GM12875 (cell line): ENCODE data around the gene ASAP3.

Source experiments
- H3K4me3 ChIP-seq: one replicate; pipeline ENCODE4 v1.5.1; 2011; ENCODE audit warnings: low read depth, low read length, control low read depth
- TF ChIP-seq, protein P1 (sequence below): IDR thresholded peaks from 2 replicates; pipeline ENCODE4 v1.5.1; 2011; ENCODE audit warnings: low read depth, mild to moderate bottlenecking, control low read depth, inconsistent platforms, low read length, moderate library complexity, borderline replicate concordance; ENCODE audit not compliant: insufficient read depth

Gene ASAP3

DNA sequence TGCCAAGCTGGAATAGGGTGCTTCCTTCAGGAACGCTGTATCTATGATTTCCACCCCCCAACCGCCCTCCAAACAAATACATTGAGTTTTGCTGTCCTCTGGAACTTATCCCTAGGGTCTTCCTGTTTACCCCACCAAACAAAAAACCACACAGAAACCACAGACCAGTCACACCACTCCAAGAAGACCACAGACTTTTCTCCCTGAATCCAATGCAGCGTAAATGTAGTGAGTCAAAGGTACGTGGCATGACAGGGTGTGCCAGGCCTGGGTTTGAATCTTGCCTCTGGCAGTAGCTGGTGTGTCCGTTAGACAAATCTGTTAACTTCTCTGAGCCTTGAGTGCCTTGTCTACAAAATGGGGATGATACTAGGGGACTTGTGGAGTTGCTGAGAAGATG is 27.8 kb downstream of the ASAP3 start:
- no peak overlapping the region for H3K4me3 ChIP-seq
- TF ChIP-seq, protein P1, sequence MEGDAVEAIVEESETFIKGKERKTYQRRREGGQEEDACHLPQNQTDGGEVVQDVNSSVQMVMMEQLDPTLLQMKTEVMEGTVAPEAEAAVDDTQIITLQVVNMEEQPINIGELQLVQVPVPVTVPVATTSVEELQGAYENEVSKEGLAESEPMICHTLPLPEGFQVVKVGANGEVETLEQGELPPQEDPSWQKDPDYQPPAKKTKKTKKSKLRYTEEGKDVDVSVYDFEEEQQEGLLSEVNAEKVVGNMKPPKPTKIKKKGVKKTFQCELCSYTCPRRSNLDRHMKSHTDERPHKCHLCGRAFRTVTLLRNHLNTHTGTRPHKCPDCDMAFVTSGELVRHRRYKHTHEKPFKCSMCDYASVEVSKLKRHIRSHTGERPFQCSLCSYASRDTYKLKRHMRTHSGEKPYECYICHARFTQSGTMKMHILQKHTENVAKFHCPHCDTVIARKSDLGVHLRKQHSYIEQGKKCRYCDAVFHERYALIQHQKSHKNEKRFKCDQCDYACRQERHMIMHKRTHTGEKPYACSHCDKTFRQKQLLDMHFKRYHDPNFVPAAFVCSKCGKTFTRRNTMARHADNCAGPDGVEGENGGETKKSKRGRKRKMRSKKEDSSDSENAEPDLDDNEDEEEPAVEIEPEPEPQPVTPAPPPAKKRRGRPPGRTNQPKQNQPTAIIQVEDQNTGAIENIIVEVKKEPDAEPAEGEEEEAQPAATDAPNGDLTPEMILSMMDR, result no peak

DNA sequence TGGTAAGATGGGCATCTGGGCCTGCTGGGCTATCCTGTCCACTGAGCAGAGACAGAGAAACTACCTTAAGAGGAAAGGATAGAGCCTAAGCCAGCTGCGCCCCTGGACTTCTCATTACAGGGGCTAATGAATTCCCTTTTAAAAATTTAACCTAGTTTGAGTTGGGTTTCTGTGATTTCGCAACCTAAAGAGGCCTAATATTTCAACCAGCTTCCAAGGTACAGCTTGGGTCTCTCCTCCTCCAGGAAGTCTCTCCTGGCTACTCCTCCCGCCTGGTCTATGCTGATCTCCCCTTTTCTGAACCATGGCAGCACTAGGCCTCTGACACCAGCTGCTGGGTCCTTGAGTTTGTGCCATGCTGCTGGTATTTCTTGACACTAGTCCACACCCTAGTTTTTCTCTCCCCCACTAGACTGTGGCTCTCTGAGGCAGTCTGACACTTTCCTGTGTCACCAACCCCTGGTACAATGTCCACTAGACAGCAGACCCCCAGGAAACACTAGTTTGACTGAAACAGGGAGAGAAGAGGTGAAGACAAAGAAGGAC is 30.5 kb downstream of the ASAP3 start:
- no peak overlapping the region for H3K4me3 ChIP-seq
- TF ChIP-seq, protein P1, result no peak

GRCh38 chr1:23452011-23452411 is 32.0 kb downstream of the ASAP3 start:
- TF ChIP-seq, protein P1, result no peak
- no peak overlapping the region for H3K4me3 ChIP-seq

DNA sequence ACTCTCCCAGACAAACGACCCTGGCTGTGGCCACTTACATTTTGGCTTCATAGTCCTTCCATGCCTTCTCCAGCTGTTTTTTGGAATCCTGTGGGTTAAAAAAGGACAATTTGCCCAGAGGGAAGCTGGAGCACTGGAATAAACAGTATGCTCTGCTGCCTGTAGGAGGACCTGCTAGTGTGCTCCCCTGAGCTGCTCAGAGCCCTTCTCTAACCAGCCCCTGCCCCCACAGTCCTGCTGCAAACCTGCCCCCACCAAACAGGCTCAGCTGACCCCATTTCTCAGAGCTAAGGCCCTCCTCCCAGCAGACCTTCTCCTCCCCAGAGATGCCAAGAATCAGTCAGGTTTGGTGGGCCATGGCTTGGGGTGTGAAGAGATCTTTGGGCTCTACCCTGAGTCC is 32.5 kb downstream of the ASAP3 start:
- TF ChIP-seq, protein P1, result no peak
- H3K4me3 ChIP-seq, result no peak overlapping the region

DNA sequence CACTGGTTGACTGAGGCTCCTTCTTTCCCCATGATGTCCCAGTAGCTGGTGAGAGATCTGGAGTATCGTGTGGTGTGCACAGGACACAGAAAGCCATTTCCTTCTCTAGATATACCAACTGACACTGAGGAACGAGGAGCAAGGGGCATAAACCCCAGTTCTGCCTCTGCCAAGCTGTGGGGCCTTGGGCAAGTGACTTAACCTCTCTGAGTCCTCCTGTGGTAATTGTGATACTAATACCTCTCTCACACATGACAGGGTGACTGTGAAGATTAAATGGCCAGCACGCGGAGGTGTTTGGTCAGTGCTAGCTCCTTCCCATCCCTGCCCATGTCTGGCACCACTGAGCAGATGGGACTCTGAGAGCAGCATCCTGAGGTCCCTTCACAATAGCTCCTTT is 33.1 kb downstream of the ASAP3 start:
- H3K4me3 ChIP-seq, result no peak overlapping the region
- TF ChIP-seq, protein P1, result no peak

- TF ChIP-seq, protein P1, result no peak
- H3K4me3 ChIP-seq, result no peak overlapping the region
Measured at GRCh38 chr1:23449958-23450357, 34.0 kb downstream of the ASAP3 start.

DNA sequence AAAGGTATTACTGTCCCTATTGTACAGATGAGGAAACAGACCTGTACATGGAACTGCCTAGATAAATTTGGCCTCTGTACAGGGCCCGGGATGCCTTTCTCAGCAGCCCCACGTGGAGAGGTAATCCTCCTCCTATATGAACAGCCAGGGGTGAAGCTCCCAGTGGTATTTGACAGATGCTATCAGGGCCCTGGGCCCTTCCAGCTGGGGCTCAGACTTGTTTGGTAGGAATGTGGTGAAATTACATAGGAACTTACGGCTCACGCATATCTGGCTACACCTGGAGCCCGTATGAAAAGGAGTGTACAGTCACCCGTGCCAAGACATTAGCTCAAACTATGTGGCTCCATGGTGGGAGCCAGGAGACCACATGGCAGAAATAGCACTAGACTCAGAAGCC is 34.7 kb downstream of the ASAP3 start:
- TF ChIP-seq, protein P1, result no peak
- H3K4me3 ChIP-seq, result no peak overlapping the region
